GM12878 (cell line): ENCODE results near the gene OTUD5. TPM values are rescaled to one million over a fixed set of nuclear protein-coding genes. Genes with fewer than 3 reads are reported as not detected.

Experiments
- ATAC-seq: fragments of 200-7000 bp; cut with Tn5 transposase; 3 replicates; pipeline ENCODE4 v1.9.1; 2020; ENCODE audit warnings: mild to moderate bottlenecking, moderate library complexity
- BruUV-seq: library from RNA; stranded (reverse); fragments of 400-500 nt; replicated peaks from 2 replicates; lab custom pipeline; 2021; lab: Mats Ljungman, UMichigan
- CTCF ChIA-PET: fragments of 300-600 bp; sonication (Branson Sonifier 250); formaldehyde crosslinking; extraction: SDS; loops from one replicate; lab custom pipeline; 2021; ENCODE audit warnings: inconsistent platforms; lab: Yijun Ruan, JAX
- POLR2A ChIA-PET: fragments of 350-600 bp; formaldehyde crosslinking; extraction: SDS; loops from one replicate; lab custom pipeline; 2021; ENCODE audit warnings: inconsistent platforms; lab: Charles Lee
- RAD21 ChIA-PET: fragments of 300-600 bp; sonication (Branson Sonifier 250); formaldehyde crosslinking; loops from one replicate; lab custom pipeline; 2023; ENCODE audit warnings: antibody characterized with exemption; ENCODE audit not compliant: unreplicated experiment; lab: Charles Lee
- SMC1A ChIA-PET: fragments of 300-600 bp; sonication (Branson Sonifier 250); formaldehyde crosslinking; loops from one replicate; lab custom pipeline; 2023; ENCODE audit not compliant: unreplicated experiment, uncharacterized antibody; lab: Charles Lee
- DNase-seq: peaks from one replicate; pipeline ENCODE4 v3.0.0-alpha.2; 2011; ENCODE audit warnings: low read depth, low spot score
- FAIRE-seq: peaks from 3 replicates; lab custom pipeline; 2011; peaks lifted over from hg19 to GRCh38; lab: Jason Lieb, UNC
- H2AFZ ChIP-seq: 2 replicates; pipeline ENCODE4 v1.6.0; 2011; ENCODE audit warnings: low read depth, low read length, control low read depth; ENCODE audit not compliant: control insufficient read depth
- H3K27ac ChIP-seq: 2 replicates; pipeline ENCODE4 v1.5.1; 2011; ENCODE audit warnings: control low read depth; ENCODE audit not compliant: control insufficient read depth, insufficient read depth
- H3K27me3 ChIP-seq, 2 experiments: replicated peaks in 1 of 2; 2 replicates each; pipeline versions ENCODE4 v1.6.0 to v1.6.1; 2011; ENCODE audit warnings: low read length in 1 of 2; ENCODE audit not compliant: control insufficient read depth in 2 of 2, insufficient read depth in 2 of 2
- H3K36me3 ChIP-seq, 2 experiments: 2 replicates each; pipeline ENCODE4 v1.5.1; 2011; ENCODE audit warnings: low read length in 1 of 2; ENCODE audit not compliant: control insufficient read depth in 2 of 2, insufficient read depth in 2 of 2
- H3K4me1 ChIP-seq: 2 replicates; pipeline ENCODE4 v1.6.1; 2011; ENCODE audit warnings: mild to moderate bottlenecking, low read length, moderate library complexity, mixed read lengths; ENCODE audit not compliant: control insufficient read depth, insufficient read depth
- H3K4me2 ChIP-seq: 2 replicates; pipeline ENCODE4 v1.6.0; 2011; ENCODE audit warnings: control low read depth; ENCODE audit not compliant: control insufficient read depth, insufficient read depth
- H3K4me3 ChIP-seq: fragments of 200-600 bp; sonication (generic); 2 replicates; pipeline ENCODE4 v1.5.1; 2016
- H3K79me2 ChIP-seq: 2 replicates; pipeline ENCODE4 v1.6.0; 2011; ENCODE audit warnings: low read length; ENCODE audit not compliant: control insufficient read depth, insufficient read depth
- H3K9ac ChIP-seq: 2 replicates; pipeline ENCODE4 v1.8.0; 2011; ENCODE audit warnings: low read length, control low read depth, mixed read lengths; ENCODE audit not compliant: control insufficient read depth, insufficient read depth
- H3K9me3 ChIP-seq: replicated peaks from 3 replicates; pipeline ENCODE4 v1.5.1; 2011; ENCODE audit warnings: mild to moderate bottlenecking, low read length; ENCODE audit not compliant: control insufficient read depth, insufficient read depth
- H4K20me1 ChIP-seq: 2 replicates; pipeline ENCODE4 v1.6.0; 2011; ENCODE audit not compliant: control insufficient read depth, insufficient read depth
- MXI1 ChIP-seq: fragments of 150-350 bp; IDR thresholded peaks from 2 replicates; pipeline ENCODE4 v1.6.1; 2011; ENCODE audit warnings: low read depth, mild to moderate bottlenecking, inconsistent platforms, low read length, improper control_type of control experiment
- NFYA ChIP-seq: IDR thresholded peaks from 2 replicates; pipeline ENCODE4 v1.6.1; 2011; ENCODE audit warnings: low read depth, mild to moderate bottlenecking, low read length, improper control_type of control experiment, borderline replicate concordance
- NRF1 ChIP-seq: conservative IDR thresholded peaks from 2 replicates; pipeline ENCODE4 v1.6.1; 2011; ENCODE audit warnings: mild to moderate bottlenecking, low read depth, low read length, improper control_type of control experiment
- POLR2A ChIP-seq: IDR thresholded peaks from 2 replicates; pipeline ENCODE4 v1.6.1; 2011; ENCODE audit warnings: low read depth, mild to moderate bottlenecking, low read length
- POLR2AphosphoS2 ChIP-seq: IDR thresholded peaks from 2 replicates; pipeline ENCODE4 v1.6.1; 2011; ENCODE audit warnings: low read depth, mild to moderate bottlenecking, low read length, improper control_type of control experiment, moderate library complexity
- POLR2AphosphoS5 ChIP-seq: IDR thresholded peaks from 2 replicates; pipeline ENCODE4 v1.6.1; 2011; ENCODE audit warnings: mild to moderate bottlenecking, low read length, inconsistent platforms
- TCF7 ChIP-seq: IDR thresholded peaks from 2 replicates; pipeline ENCODE4 v1.6.1; 2014; ENCODE audit warnings: antibody characterized with exemption, borderline replicate concordance
- WGBS: methylation state at CpG from one replicate; pipeline ENCODE4 v1.1.6; 2016; ENCODE audit warnings: low lambda C conversion rate; ENCODE audit not compliant: insufficient replicate concordance, insufficient coverage; ENCODE audit errors: missing lambda C conversion rate; 5-methylcytosine and 5-hydroxymethylcytosine counted together
- in situ Hi-C: fragments of 300-500 bp; cut with MboI; formaldehyde crosslinking; loops from 9 replicates; pipeline ENCODE4 v1.14.3; 2018; ENCODE audit warnings: mixed read lengths
- intact Hi-C: fragments of 100-400 bp; cut with micrococcal nuclease; formaldehyde crosslinking; loops from one replicate; pipeline ENCODE4 v1.14.2; 2022; ENCODE audit not compliant: unreplicated experiment
- polyA plus RNA-seq, 11 experiments: library from polyadenylated mRNA; depleted of rRNA in 4 of 11; unstranded in 6 of 11; stranded (reverse) in 5 of 11; fragments of >200 nt; fragmentation: Nextera tagmentation in 4 of 11; fragmentation: Illumina TruSeq in 1 of 11; extraction: Ambion mirVana in 4 of 11; extraction: Trizol in 1 of 11; gene quantifications; 1 replicate in 1 of 11; 2 replicates in 10 of 11; pipeline versions ENCODE4 v1.2.1 to v1.2.3, GENCODE V29; 2011 to 2016; ENCODE audit warnings: inconsistent platforms in 2 of 11, missing spikeins in 2 of 11, low read depth in 1 of 11
- total RNA-seq, 4 experiments: library from RNA; depleted of rRNA in 3 of 4; stranded (reverse); fragments of >200 nt in 3 of 4; fragmentation: Illumina TruSeq in 1 of 4; extraction: Trizol in 1 of 4; gene quantifications; 2 replicates each; pipeline versions ENCODE4 v1.2.1 to v1.2.3, GENCODE V29; 2013 to 2021
- TF ChIP-seq, protein P1 (sequence below): fragments of 450-650 bp; formaldehyde crosslinking; IDR thresholded peaks from 2 replicates; pipeline ENCODE4 v1.4.0; 2020; ENCODE audit warnings: mild to moderate bottlenecking, moderate library complexity

The OTUD5 gene
- total and polyA plus RNA-seq, 10 of the 15 experiments (the other 5 are each of a cell fraction or from before 2014, with no cell fraction given), result 2.0 to 50.3 (median 22.7) TPM

DNA sequence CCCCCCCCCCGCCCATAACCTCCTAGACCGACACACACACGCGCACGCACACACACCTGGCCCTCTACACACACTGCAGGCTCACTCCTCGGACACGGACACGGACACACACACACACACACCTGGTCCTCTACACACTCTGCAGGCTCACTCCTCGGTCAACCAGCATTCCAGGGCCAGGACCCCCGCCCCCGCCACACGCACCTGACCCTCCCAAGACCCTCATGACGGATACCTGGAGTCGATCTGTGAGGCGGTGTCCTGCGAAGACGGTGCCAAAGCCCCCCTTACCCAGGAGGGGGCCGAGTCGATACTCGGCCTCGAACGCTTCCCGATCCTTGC lies 39.1 kb downstream of the OTUD5 start:
- RAD21 ChIA-PET, result interaction anchor here (1.0 kb wide), 1 partner anchor 19 kb away, joined by 4 read pairs; no protein-coding TSS in a partner anchor
- in situ Hi-C loops, result no loop called here
- Histone ChIP-seq H3K9ac (peak overlapping the region; percentile 83), H3K4me2 (no peak overlapping the region), H3K4me1 (peaks cover 9% of the 10 kb centered on the region), H3K27me3 (no peaks in the 10 kb centered on the region), H3K36me3 (peaks cover 3 to 5% of the 10 kb centered on the region in 2 experiments; a peak in 3 of 4 replicates), H3K9me3 (no peaks in the 10 kb centered on the region; the same call in 2 of the 3 replicates), H3K79me2 (peaks cover 41% of the 10 kb centered on the region), H2AFZ (no peak overlapping the region), H3K4me3 (peak overlapping the region; percentile 73), H3K27ac (peak overlapping the region; percentile 83), H4K20me1 (peaks cover 5% of the 10 kb centered on the region)
- no TSS peak for BruUV-seq
- POLR2A ChIA-PET, result interaction anchor here (2.9 kb wide), 1 partner anchor 21 kb away, joined by 21 read pairs; no protein-coding TSS in a partner anchor
- TF ChIP-seq, protein P1, sequence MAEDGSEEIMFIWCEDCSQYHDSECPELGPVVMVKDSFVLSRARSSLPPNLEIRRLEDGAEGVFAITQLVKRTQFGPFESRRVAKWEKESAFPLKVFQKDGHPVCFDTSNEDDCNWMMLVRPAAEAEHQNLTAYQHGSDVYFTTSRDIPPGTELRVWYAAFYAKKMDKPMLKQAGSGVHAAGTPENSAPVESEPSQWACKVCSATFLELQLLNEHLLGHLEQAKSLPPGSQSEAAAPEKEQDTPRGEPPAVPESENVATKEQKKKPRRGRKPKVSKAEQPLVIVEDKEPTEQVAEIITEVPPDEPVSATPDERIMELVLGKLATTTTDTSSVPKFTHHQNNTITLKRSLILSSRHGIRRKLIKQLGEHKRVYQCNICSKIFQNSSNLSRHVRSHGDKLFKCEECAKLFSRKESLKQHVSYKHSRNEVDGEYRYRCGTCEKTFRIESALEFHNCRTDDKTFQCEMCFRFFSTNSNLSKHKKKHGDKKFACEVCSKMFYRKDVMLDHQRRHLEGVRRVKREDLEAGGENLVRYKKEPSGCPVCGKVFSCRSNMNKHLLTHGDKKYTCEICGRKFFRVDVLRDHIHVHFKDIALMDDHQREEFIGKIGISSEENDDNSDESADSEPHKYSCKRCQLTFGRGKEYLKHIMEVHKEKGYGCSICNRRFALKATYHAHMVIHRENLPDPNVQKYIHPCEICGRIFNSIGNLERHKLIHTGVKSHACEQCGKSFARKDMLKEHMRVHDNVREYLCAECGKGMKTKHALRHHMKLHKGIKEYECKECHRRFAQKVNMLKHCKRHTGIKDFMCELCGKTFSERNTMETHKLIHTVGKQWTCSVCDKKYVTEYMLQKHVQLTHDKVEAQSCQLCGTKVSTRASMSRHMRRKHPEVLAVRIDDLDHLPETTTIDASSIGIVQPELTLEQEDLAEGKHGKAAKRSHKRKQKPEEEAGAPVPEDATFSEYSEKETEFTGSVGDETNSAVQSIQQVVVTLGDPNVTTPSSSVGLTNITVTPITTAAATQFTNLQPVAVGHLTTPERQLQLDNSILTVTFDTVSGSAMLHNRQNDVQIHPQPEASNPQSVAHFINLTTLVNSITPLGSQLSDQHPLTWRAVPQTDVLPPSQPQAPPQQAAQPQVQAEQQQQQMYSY (CRISPR knock-in tag), result no peak
- no peak for TF ChIP-seq NRF1
- TF ChIP-seq MXI1, result no peak
- no peak for TF ChIP-seq TCF7
- no peak for TF ChIP-seq POLR2AphosphoS5
- no peak for TF ChIP-seq POLR2AphosphoS2
- TF ChIP-seq POLR2A, result no peak; the same call in 1 of the 2 replicates
- no peak for TF ChIP-seq NFYA
- WGBS, result 32% methylated on average over 18 of the region's 23 CpGs
- no peak for FAIRE-seq
- SMC1A ChIA-PET, result interaction anchor here (1.0 kb wide), 1 partner anchor 21 kb away, joined by 4 read pairs; no protein-coding TSS in a partner anchor
- ATAC-seq, result no peak
- DNase-seq, result no peak
- intact Hi-C loops, result loop anchor here (5.0 kb wide), 2 partner anchors 39 to 124 kb away; partner anchors contain the start of genes OTUD5 and TFE3
- CTCF ChIA-PET, result interaction anchor here (1.2 kb wide), 1 partner anchor 25 kb away, joined by 4 read pairs; no protein-coding TSS in a partner anchor
